Panc1 (cell line): ENCODE measurements around the gene ZKSCAN1.

Source experiments
- POLR2AphosphoS5 ChIP-seq: IDR thresholded peaks from 2 replicates; pipeline ENCODE4 v1.6.1; 2012; ENCODE audit warnings: mild to moderate bottlenecking, low read depth, low read length, moderate library complexity
- TF ChIP-seq, protein P1 (sequence below): fragments of 450-650 bp; IDR thresholded peaks from 2 replicates; pipeline ENCODE4 v1.5.1; 2017; ENCODE audit warnings: mild to moderate bottlenecking

DNA sequence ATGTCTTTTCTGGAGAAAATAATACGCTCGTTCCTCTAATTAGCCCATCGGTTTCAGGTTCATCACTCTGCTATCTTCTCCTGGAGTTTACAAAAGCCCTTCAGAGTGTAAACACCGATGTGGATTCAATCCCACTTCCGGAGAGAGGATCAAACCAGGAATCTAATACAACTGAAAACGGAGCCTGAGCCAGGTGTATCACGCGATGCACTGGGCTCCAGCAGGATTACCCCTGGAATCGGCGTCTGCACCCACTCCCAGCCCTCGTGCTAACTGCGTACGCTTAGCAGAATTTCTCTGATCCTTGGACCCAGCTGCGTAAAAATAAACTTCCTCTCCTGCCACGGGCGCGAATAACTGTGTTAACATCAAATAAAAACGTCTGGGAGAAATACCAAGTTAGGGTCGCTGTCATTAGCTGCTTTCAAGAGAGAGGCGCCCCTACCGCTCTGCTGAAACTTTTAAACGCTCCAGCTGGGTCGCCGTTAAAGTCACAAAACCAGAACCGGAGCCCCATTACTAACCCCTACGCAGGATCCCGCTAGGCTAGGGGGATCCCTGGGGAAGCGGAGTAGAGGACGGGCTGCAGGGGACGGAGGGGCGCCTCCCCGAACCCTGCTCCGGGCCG is 65.6 kb downstream of the ZKSCAN1 start:
- TF ChIP-seq, protein P1, sequence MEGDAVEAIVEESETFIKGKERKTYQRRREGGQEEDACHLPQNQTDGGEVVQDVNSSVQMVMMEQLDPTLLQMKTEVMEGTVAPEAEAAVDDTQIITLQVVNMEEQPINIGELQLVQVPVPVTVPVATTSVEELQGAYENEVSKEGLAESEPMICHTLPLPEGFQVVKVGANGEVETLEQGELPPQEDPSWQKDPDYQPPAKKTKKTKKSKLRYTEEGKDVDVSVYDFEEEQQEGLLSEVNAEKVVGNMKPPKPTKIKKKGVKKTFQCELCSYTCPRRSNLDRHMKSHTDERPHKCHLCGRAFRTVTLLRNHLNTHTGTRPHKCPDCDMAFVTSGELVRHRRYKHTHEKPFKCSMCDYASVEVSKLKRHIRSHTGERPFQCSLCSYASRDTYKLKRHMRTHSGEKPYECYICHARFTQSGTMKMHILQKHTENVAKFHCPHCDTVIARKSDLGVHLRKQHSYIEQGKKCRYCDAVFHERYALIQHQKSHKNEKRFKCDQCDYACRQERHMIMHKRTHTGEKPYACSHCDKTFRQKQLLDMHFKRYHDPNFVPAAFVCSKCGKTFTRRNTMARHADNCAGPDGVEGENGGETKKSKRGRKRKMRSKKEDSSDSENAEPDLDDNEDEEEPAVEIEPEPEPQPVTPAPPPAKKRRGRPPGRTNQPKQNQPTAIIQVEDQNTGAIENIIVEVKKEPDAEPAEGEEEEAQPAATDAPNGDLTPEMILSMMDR, result no peak
- TF ChIP-seq POLR2AphosphoS5, result no peak
